HepG2 (cell line): Measurements from ENCODE around the gene TMEM41B. TPM values are rescaled to one million over a fixed set of nuclear protein-coding genes. Genes with fewer than 3 reads are reported as not detected.
"Not testable (repeated sequence)": the region's sequence is repeated elsewhere in the genome, so short reads cannot be mapped to it uniquely, and the experiment has no call there.

ENCODE experiments used
- ATAC-seq: fragments of 200-7000 bp; cut with Tn5 transposase; 3 replicates; pipeline ENCODE4 v1.9.1; 2020; ENCODE audit warnings: mild to moderate bottlenecking, moderate library complexity
- BruUV-seq: library from RNA; stranded (reverse); fragments of 400-500 nt; replicated peaks from 2 replicates; lab custom pipeline; 2021; lab: Mats Ljungman, UMichigan
- CTCF ChIA-PET: fragments of 300-600 bp; formaldehyde crosslinking; extraction: SDS; loops from one replicate; lab custom pipeline; 2021; ENCODE audit warnings: low total read pairs, inconsistent platforms, low intra/inter-chr PET ratio; lab: Yijun Ruan, JAX
- POLR2A ChIA-PET: fragments of 350-600 bp; sonication (Branson Sonifier 250); formaldehyde crosslinking; loops from one replicate; lab custom pipeline; 2020; ENCODE audit warnings: antibody characterized with exemption, inconsistent platforms; lab: Yijun Ruan, JAX
- DNase-seq: peaks from one replicate; pipeline ENCODE4 v3.0.0-alpha.2; 2015; ENCODE audit warnings: low spot score
- FAIRE-seq: peaks from 3 replicates; lab custom pipeline; 2011; peaks lifted over from hg19 to GRCh38; lab: Jason Lieb, UNC
- H2AFZ ChIP-seq: one replicate; pipeline ENCODE4 v1.6.1; 2011; ENCODE audit warnings: low read length, inconsistent platforms
- H3K27ac ChIP-seq: fragments of 300-600 bp; 3 replicates; pipeline ENCODE4 v1.8.0; 2011; ENCODE audit warnings: mixed run types, mild to moderate bottlenecking, mixed read lengths, low read length, inconsistent platforms; ENCODE audit not compliant: insufficient read depth; ENCODE audit errors: extremely low read length
- H3K27me3 ChIP-seq, 2 experiments: fragments of 200-600 bp in 1 of 2; 2 replicates in 1 of 2; 3 replicates in 1 of 2; pipeline versions ENCODE4 v1.6.0 to v1.8.0; 2011; ENCODE audit warnings: low read length in 2 of 2, mild to moderate bottlenecking in 2 of 2, moderate library complexity in 2 of 2, inconsistent platforms in 1 of 2; ENCODE audit not compliant: insufficient read depth in 2 of 2, control insufficient read depth in 1 of 2
- H3K36me3 ChIP-seq, 2 experiments: fragments of 200-600 bp in 1 of 2; replicated peaks in 1 of 2; 2 replicates in 1 of 2; 3 replicates in 1 of 2; pipeline versions ENCODE4 v1.5.1 to v1.8.0; 2011; ENCODE audit warnings: low read length in 2 of 2, inconsistent platforms in 1 of 2; ENCODE audit not compliant: insufficient read depth in 2 of 2, control insufficient read depth in 1 of 2
- H3K4me1 ChIP-seq: 2 replicates; pipeline ENCODE4 v1.5.1; 2012; ENCODE audit warnings: low read length, inconsistent platforms; ENCODE audit not compliant: insufficient read depth
- H3K4me2 ChIP-seq: 2 replicates; pipeline ENCODE4 v1.6.0; 2011; ENCODE audit warnings: low read depth, low read length, inconsistent platforms
- H3K4me3 ChIP-seq, 3 experiments: fragments of 200-600 bp in 1 of 3; sonication (generic), shearing (Covaris generic) in 1 of 3; replicated peaks in 1 of 3; 2 replicates each; pipeline ENCODE4 v1.5.1; 2011 to 2016; ENCODE audit warnings: low read length in 3 of 3, inconsistent platforms in 2 of 3, low read depth in 2 of 3, mild to moderate bottlenecking in 2 of 3, control low read depth in 1 of 3, mixed read lengths in 1 of 3; ENCODE audit not compliant: insufficient read depth in 1 of 3
- H3K79me2 ChIP-seq: one replicate; pipeline ENCODE4 v1.6.1; 2011; ENCODE audit warnings: low read length, inconsistent platforms; ENCODE audit not compliant: insufficient read depth
- H3K9ac ChIP-seq: 2 replicates; pipeline ENCODE4 v1.6.0; 2011; ENCODE audit warnings: mild to moderate bottlenecking, low read depth, low read length, inconsistent platforms; ENCODE audit not compliant: insufficient read depth
- H3K9me3 ChIP-seq: 2 replicates; pipeline ENCODE4 v1.5.1; 2012; ENCODE audit warnings: mild to moderate bottlenecking, low read length
- H4K20me1 ChIP-seq: 2 replicates; pipeline ENCODE4 v1.6.0; 2011; ENCODE audit warnings: inconsistent platforms, mild to moderate bottlenecking, low read length, moderate library complexity; ENCODE audit not compliant: insufficient read depth
- GRHL1 ChIP-seq: sonication (generic); formaldehyde crosslinking; conservative IDR thresholded peaks from 2 replicates; pipeline ENCODE4 v1.8.0; 2022; ENCODE audit warnings: missing genetic modification reagents
- MAFF ChIP-seq: IDR thresholded peaks from 2 replicates; pipeline ENCODE4 v1.6.1; 2011; ENCODE audit warnings: low read depth, low read length, improper control_type of control experiment
- MAFK ChIP-seq, 2 experiments: IDR thresholded peaks in 1 of 2; conservative IDR thresholded peaks in 1 of 2; 2 replicates each; pipeline ENCODE4 v1.6.1; 2011; ENCODE audit warnings: improper control_type of control experiment in 2 of 2, low read length in 2 of 2
- NR2F6 ChIP-seq, 2 experiments: IDR thresholded peaks; 2 replicates each; pipeline ENCODE4 v1.6.1; 2016; ENCODE audit warnings: antibody characterized with exemption in 1 of 2, mild to moderate bottlenecking in 1 of 2
- SP1 ChIP-seq, 2 experiments: fragments of 450-650 bp in 1 of 2; sonication (generic) in 1 of 2; formaldehyde crosslinking in 1 of 2; IDR thresholded peaks; 2 replicates each; pipeline versions ENCODE4 v1.4.0 to v1.6.1; 2016 to 2020; ENCODE audit warnings: missing genetic modification reagents in 1 of 2
- TGIF2 ChIP-seq: IDR thresholded peaks from 2 replicates; pipeline ENCODE4 v1.6.1; 2016; ENCODE audit warnings: control low read depth, missing compliant biosample characterization
- TOPORS ChIP-seq: sonication (generic); formaldehyde crosslinking; IDR thresholded peaks from 2 replicates; pipeline ENCODE4 v1.8.0; 2023; ENCODE audit warnings: mild to moderate bottlenecking, missing genetic modification reagents
- ZNF343 ChIP-seq: sonication (generic); formaldehyde crosslinking; IDR thresholded peaks from 2 replicates; pipeline ENCODE4 v1.4.0; 2020; ENCODE audit warnings: mild to moderate bottlenecking, missing genetic modification reagents
- ZNF460 ChIP-seq: sonication (generic); formaldehyde crosslinking; IDR thresholded peaks from 2 replicates; pipeline ENCODE4 v1.5.1; 2020; ENCODE audit warnings: missing genetic modification reagents, mild to moderate bottlenecking, borderline replicate concordance
- ZNF580 ChIP-seq: IDR thresholded peaks from 2 replicates; pipeline ENCODE4 v1.6.1; 2016; ENCODE audit warnings: low read depth, borderline replicate concordance
- WGBS: methylation state at CpG from one replicate; pipeline ENCODE4 v1.1.6; 2017; ENCODE audit warnings: low lambda C conversion rate; 5-methylcytosine and 5-hydroxymethylcytosine counted together
- in situ Hi-C: cut with HindIII; loops from 2 replicates; pipeline ENCODE4 v1.10.0; 2017; ENCODE audit warnings: low pct_unique_long_range_greater_than_20kb; ENCODE audit not compliant: extremely low pct_ligation_motif_present
- intact Hi-C: fragments of 100-400 bp; cut with micrococcal nuclease; formaldehyde crosslinking; loops from one replicate; pipeline ENCODE4 v1.10.0; 2022; ENCODE audit not compliant: unreplicated experiment
- polyA plus RNA-seq, 8 experiments: library from polyadenylated mRNA; depleted of rRNA in 3 of 8; stranded (reverse) in 7 of 8; unstranded in 1 of 8; fragments of >200 nt; fragmentation: Illumina TruSeq in 4 of 8; extraction: Trizol in 4 of 8; gene quantifications; 2 replicates each; pipeline versions ENCODE4 v1.2.1 to v1.2.3, GENCODE V29; 2011 to 2016; ENCODE audit warnings: low read depth in 4 of 8, missing spikeins in 1 of 8, mixed read lengths in 1 of 8; ENCODE audit not compliant: insufficient read depth in 1 of 8
- total RNA-seq, 5 experiments: library from RNA; depleted of rRNA; stranded (reverse); fragments of >200 nt; fragmentation: Illumina TruSeq; extraction: Trizol; gene quantifications; 2 replicates each; pipeline ENCODE4 v1.2.3, GENCODE V29; 2016; ENCODE audit warnings: low read depth in 1 of 5

Gene TMEM41B
- total and polyA plus RNA-seq, 2 of the 13 experiments (the other 11 are each of a cell fraction or from before 2014, with no cell fraction given) = 36.8 to 48.1 TPM

GRCh38 chr11:9260838-9261146, 53.6 kb downstream of the TMEM41B start:
- H3K4me3 ChIP-seq; CTCF ChIA-PET; FAIRE-seq; H3K27ac ChIP-seq; H3K36me3 ChIP-seq; ATAC-seq; TF ChIP-seq NR2F6 (IDR thresholded peaks at IDR 0.05): not testable (repeated sequence)
- Histone ChIP-seq H3K79me2 (peaks cover 74% of the 10 kb centered on the region), H3K4me2 (peak overlapping the region; percentile 27; the same call in 1 of the 2 replicates)
- WGBS = 70% methylated on average over 2 of the region's 2 CpGs
- TF ChIP-seq NR2F6 (CRISPR knock-in tag; IDR thresholded peaks at IDR 0.05) (peak; percentile 14; the same call in 1 of the 2 replicates), ZNF460 (CRISPR knock-in tag) (peak; percentile 24; the same call in 1 of the 2 replicates)
- TF ChIP-seq, all 625 proteins: peak for 2; not testable (repeated sequence) for 623
- H3K27me3 ChIP-seq, in situ Hi-C loops, DNase-seq, H2AFZ ChIP-seq, BruUV-seq, H3K9me3 ChIP-seq, H3K9ac ChIP-seq: not testable (repeated sequence)
- peaks cover 49% of the 10 kb centered on the region for H4K20me1 ChIP-seq
- intact Hi-C loops = loop anchor here (5.0 to 10.0 kb wide), 2 partner anchors 58 to 124 kb away; partner anchors contain the start of gene IPO7
- H3K4me1 ChIP-seq = peaks cover 32% of the 10 kb centered on the region
- POLR2A ChIA-PET = interaction anchor here (0.6 kb wide), 1 partner anchor 91 kb away, joined by 3 read pairs; no protein-coding TSS in a partner anchor

GRCh38 chr11:9259981-9260837, 54.2 kb downstream of the TMEM41B start:
- intact Hi-C loops = loop anchor here (5.0 to 10.0 kb wide), 2 partner anchors 58 to 125 kb away; partner anchors contain the start of gene IPO7
- no peak overlapping the region for H3K4me3 ChIP-seq
- peaks cover 78% of the 10 kb centered on the region for H3K79me2 ChIP-seq
- H2AFZ ChIP-seq = no peak overlapping the region
- peaks cover 49% of the 10 kb centered on the region for H4K20me1 ChIP-seq
- FAIRE-seq = no peak
- H3K36me3 ChIP-seq = peaks cover 0 to under 1% of the 10 kb centered on the region in 2 experiments; a peak in 1 of 5 replicates
- H3K27me3 ChIP-seq = no peaks in the 10 kb centered on the region; a peak in 1 of 5 replicates
- no TSS peak for BruUV-seq
- no peak for ATAC-seq
- 92% methylated on average over 4 of the region's 4 CpGs for WGBS
- H3K4me1 ChIP-seq = peaks cover 32% of the 10 kb centered on the region
- no peak overlapping the region for H3K27ac ChIP-seq
- TF ChIP-seq ZNF580 (no peak), ZNF343 (CRISPR knock-in tag) (no peak), TGIF2 (CRISPR knock-in tag) (no peak), MAFK (conservative IDR thresholded peaks at IDR 0.05 in 1 of 2, IDR thresholded peaks at IDR 0.05 in 1 of 2; ENCODE audit: low read length in 2 of 2) (peak; percentile 96), MAFF (peak; percentile 95), GRHL1 (CRISPR knock-in tag) (no peak), SP1 (IDR thresholded peaks at IDR 0.05) (no peak), SP1 (CRISPR knock-in tag; IDR thresholded peaks at IDR 0.05) (no peak), TOPORS (CRISPR knock-in tag) (no peak)
- no peak overlapping the region for H3K4me2 ChIP-seq
- in situ Hi-C loops = no loop called here
- ChIA-PET POLR2A (interaction anchor here (0.6 kb wide), 1 partner anchor 91 kb away, joined by 3 read pairs; no protein-coding TSS in a partner anchor), CTCF (no interaction called here)
- no peak for DNase-seq
- H3K9ac ChIP-seq = no peak overlapping the region
- H3K9me3 ChIP-seq = no peaks in the 10 kb centered on the region
